Activated CD4-positive, alpha-beta T cell treated with anti-CD3 and anti-CD28 coated beads, Interleukin-2, amount 50 U/mL, for 48 hours (primary cell): ENCODE results near the gene RPS27L.
"Not testable (repeated sequence)": the region's sequence is repeated elsewhere in the genome, so short reads cannot be mapped to it uniquely, and the experiment has no call there.

ENCODE experiments used
- DNase-seq, 2 experiments: peaks; one replicate each; pipeline ENCODE4 v3.0.0-alpha.2; 2020

The RPS27L gene

DNA sequence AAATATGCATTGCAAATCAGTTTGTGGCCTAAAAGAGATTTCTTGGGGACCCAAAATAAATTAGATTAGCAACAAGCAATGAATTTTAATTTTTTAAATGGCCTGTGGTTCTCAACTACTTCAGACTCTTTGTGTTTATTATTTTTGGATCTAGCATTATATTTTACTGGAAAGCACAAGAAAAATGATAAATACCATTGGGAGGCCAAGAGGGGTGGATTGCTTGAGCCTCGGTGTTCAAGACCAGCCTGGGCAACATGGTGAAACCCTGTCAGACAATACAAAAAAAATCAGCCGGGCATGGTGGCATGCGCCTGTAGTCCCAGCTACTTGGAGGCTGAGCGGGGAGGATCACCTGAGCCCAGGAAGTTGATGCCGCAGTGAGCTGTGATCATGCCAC lies 22.0 kb downstream of the RPS27L start:
- no peak for DNase-seq

DNA sequence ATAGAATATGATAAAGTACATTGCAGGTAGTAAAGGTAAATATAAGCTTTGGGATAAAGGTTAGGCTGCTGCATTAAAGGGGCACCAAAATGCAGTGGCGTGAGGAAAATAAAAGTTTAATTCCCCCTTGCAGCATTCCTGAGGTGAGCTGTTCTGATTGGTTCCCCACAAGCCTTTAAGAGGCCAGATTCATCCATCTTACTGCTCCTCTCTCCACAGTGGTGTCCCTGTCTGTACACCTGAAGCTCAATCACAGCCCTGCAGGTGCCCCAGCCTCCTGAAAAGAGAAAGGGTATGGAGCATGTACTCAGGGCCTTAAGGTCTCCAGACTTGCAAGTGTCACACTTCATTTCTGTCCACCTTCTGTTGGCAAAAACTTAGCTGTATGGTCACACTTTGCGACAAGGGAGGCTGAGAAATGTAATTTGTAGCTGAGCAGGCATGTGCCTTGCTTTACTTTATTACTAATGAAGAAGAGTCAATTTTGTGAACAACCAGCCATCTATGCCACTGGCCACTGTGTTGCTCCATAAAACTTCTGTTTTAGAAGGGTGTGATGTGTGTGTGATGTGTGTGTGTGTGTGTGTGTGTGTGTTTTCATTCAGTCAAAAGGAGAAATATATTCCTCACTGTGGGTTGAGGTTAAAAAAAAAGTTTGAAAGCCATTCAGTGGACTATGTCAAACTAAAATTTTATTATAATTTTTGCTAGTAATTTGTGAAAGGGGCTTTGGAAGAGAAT lies 22.9 kb downstream of the RPS27L start:
- no peak for DNase-seq

DNA sequence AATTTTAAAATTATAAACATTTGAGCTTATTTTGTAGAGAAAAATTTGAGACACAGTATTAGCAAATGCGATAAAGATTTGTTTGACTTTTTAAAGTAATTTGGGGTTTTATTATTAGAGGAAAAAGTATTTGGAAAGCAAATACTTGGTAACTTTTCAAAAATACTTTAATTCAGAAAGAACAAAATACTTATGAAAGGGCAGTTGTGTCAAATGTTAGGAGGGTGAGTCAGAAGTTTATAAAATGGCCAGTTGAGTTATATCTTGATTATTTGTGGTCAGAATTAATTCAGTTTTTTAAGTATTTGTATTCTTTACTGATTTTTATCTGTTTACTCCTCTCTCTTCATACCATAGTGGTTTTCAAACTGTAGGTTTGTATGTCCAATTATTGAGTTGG lies 23.5 kb downstream of the RPS27L start:
- DNase-seq: no peak

DNA sequence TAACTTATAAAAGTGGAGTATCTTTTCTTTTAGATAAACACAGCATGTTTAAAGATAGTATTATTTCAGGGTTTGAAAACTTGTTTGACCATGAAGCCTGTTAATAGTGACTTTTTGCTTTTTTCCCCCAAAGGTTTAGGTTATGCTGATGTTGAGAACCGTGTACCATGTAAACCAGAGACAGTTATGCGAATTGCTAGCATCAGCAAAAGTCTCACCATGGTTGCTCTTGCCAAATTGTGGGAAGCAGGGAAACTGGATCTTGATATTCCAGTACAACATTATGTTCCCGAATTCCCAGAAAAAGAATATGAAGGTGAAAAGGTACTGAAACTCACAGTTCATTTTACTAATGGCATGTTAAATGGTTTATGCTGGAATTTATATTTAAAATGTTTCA lies 30.6 kb downstream of the RPS27L start:
- no peak for DNase-seq

DNA sequence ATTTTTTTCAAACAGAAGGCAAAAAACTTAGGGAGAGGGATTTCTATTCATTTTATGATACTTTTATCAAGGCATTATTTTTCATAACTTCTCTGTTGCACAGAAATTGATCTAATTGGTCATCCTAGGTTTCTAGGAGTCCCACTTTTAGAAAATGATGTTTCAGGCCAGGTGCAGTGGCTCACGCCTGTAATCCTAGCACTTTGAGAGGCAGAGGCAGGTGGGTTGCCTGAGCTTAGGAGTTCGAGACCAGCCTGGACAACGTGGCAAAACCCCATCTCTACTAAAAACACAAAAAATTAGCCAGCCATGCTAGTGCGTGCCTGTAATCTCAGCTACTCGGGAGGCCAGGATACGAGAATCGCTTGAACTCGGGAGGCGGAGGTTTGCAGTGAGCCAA lies 32.8 kb downstream of the RPS27L start:
- DNase-seq: no peak

DNA sequence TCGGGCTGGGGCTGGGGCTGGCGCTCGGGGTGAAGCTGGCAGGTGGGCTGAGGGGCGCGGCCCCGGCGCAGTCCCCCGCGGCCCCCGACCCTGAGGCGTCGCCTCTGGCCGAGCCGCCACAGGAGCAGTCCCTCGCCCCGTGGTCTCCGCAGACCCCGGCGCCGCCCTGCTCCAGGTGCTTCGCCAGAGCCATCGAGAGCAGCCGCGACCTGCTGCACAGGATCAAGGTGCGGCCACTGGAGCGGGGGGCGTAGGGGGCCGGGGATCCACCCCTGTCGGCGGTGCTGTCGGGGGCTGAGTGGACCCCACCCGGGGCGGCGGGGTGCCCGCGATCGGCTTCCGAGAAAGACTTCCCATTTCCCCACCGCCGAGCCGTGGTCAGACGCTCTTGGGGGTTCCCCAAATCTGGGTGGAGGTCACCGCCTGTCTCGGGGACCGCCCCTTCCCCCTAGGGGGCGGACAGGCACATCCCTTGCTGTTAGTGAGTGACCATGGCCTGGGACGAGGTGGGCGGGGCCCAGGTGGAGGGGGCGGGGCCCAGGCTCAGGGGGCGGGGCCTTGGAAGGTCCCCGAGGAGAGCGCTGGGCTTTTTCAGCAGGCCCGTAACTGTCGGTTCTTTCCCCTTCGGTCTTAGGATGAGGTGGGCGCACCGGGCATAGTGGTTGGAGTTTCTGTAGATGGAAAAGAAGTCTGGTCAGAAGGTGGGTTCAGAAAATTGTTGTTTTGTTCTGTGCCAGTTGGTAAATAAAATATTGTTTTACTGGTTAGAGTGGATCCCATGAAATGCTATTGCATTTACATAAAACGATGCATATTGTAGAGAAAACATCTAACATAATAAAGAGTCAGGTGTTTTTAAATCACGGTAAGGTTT lies 35.0 kb downstream of the RPS27L start:
- peak; percentile 84 to 88 for DNase-seq

DNA sequence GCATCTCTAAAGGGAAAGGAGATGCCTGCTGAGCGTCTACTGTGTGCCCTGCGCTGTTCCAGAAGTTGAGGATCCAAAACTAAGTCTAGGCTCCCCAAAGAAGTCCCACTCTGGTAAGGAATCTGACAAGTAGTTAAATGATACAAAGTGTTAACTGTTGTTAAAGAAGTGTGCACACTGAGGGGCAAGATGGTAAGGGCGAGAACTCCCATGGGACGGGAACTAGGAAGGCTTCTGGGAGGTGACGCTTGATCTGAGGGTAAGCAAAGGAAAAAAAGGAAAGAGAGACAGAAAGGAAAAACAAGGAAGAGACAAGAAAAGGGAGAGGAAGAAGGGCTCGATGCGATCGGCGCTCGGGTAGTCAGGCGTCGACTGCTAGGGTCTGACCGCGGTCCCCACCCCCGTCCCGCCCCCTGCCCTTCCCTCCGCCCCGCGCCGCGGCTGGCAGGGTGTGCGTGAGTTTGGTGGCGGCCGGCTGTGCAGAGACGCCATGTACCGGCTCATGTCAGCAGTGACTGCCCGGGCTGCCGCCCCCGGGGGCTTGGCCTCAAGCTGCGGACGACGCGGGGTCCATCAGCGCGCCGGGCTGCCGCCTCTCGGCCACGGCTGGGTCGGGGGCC lies 35.8 kb downstream of the RPS27L start, which contains the start of gene LACTB:
LACTB (plus strand) TSS at position 480 of the 620 bp plus-strand sequence; CDS start at position 491, 11 bp downstream.
- peak; percentile 79 to 83 for DNase-seq

DNA sequence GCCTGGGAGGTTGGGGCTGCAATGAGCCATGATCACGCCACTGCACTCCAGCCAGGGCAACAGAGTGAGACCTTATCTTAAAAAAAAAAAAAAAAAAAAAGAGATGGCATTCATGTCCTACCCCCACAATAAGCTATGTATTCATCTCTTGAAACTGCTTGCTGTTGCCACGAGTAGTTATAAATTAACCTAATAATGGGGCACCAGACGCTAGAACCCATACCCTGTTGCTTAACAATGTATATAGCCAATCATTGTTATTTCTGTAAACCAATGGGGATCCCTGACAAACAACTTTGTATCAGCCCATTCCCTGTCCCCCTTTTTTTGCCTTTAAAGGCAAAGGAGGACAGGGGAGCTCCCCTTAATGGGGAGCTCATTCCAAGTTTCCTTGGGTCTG lies 38.4 kb downstream of the RPS27L start:
- no peak for DNase-seq

DNA sequence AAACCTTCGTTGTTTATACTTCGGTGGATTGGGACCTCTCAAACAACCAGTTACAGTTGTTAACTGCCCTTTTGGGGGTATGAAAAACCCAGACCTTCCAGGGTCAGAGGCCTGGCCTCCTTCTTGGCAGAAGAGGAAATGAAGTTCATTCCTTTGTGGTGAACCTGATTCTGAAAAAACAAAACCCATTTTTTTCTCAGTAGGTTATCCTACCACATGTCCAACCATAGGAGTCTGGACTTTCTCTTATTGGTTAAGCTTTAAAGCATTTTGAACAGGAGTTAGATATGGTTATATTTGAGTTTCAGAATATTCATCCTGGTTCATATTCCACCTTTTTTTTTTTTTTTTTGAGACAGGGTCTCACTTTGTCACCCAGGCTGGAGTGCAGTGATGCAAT lies 42.8 kb downstream of the RPS27L start:
- DNase-seq: no peak

DNA sequence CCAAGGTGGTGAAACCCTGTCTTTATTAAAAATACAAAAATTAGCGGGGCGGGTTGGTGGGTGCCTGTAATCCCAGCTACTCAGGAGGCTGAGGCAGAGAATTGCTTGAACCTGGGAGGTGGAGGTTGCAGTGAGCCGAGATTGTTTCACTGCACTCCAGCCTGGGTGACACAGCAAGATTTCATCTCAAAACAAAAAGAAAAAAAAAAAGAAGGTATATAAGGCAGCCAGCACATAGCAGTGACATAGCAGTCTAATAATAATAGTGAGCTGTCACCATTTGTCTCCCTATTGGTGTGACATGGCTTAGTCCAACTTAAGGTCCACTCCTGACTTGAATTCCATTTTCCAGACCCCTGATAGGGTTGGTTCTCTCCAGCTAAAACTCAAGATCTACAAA lies 44.4 kb downstream of the RPS27L start:
- DNase-seq: no peak

DNA sequence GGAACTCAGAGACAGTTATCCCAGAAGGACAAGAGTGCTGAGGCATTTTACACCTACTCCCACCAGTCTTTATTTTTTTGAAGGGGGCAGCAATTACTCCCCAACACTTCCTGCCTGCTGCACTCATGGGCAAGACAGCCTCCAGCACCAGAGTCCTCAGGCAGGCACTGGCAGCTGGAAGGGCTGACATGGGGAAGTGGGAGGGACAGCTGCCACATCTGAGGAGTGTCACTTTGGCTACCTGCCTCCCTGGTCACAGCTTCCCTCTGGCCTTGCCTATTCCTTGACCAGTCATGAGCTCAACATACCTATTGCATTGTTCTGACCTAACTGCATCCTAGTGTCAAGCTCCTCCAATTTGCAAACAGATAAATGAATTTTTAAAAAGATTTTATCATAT lies 45.8 kb downstream of the RPS27L start:
- no peak for DNase-seq

DNA sequence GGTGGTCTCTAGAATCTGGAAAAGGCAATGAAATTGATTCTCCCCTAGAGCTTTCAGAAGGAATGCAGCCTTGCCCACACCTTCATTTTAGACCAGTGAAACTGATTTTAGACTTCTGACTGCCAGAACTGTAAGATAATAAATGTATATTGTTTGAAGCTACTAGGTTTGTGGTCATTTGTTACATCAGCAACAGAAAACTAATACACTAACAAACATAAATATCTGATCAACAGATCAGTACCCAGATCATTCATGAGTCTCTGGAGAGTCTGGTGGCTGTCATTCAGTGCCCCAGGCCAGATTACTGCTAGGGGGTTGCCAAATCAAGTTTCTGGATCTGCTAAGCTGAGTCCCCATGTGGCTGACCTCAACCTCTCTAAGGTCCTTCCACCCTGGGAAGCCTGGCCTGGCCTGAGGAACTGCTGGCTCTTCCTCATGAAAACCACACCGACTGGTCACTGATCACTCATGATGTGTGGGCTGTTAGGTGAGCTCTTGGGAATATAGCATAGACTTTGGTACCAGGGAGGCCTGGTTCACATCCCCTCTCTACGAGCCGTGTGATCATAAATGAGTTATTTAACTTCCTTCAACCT lies 46.8 kb downstream of the RPS27L start:
- DNase-seq: no peak

DNA sequence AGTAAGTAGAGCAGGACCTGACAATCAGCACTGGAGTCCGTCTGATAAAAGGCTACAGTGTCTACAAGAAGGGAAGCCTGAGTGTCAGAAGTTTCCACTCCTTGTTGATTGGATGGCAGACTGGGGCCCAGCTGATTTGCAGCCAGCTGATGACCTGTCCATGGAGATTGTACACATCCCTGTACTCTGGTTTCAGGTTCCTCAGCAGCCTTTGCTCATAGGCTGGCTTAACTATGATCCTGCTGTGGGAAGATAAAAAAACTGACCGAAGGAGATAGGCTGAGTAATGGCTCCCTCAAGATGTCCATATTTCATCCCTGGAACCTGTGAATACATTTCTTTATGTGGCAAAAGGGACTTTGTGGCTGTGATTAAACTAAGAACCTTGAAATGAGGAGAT lies 47.4 kb downstream of the RPS27L start:
- no peak for DNase-seq

DNA sequence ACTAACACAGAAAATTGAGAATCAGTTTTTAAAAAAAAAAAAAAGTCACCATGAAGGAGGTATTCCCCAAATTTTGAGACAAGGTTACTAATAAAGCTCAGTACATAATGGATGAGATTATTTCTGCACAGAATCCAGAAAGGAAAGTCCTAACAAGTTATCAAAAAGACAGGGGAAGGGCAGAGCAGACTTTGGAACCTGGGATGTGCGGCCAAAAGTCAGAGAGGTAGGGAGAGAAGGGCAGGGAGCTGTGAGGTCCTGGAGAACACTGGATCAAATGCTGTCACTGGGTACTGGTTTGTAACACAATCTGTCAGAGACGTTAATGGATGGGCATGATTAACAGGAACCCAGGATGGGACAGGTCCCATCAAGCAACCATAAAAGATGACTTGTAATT lies 47.8 kb downstream of the RPS27L start:
- no peak for DNase-seq

DNA sequence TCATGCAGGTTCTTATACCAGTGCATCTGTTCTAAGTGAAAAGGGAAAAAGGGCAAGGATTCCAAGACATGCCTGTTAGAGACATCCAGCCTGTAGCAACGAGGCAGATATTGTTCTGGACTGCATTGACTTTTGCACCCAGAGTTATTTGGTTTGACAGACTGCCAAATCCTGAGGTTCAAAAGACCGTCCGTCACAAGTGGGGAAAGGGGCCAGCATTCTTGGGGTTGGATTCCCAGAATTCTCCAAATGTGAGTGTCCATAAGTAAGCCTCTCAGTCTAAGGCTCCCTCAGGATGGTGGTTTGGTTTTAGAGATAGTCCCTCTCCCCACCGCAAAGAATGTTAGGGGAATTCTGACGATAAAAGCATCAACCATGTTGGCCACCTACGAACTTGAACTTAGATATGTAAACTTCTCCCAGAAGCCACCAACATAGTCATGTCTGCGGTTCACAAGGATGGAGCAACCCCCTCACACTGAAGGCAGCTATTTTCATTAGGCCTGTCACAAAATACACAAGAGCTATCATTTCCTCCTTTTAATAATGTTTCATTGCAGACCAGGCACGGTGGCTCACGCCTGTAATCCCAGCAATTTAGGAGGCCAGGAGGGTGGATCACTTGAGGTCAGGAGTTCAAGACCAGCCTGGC lies 49.3 kb downstream of the RPS27L start:
- DNase-seq: no peak

DNA sequence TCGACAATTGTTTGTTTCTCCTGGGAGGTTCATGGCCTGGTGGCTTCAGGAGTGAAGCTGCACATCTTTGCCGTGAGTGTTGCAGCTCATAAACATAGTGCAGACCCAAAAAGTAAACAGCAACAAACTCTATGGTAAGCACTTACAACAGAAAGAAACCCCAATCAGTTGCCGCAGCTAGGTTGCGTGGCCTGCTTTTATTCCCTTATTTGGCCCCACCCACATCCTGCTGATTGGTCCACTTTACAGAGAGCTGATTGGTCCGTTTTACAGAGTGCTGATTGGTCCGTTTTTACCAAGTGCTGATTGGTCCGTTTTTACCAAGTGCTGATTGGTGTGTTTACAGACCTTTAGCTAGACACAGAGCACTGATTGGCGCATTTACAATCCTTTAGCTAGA lies 51.9 kb downstream of the RPS27L start:
- not testable (repeated sequence) for DNase-seq

DNA sequence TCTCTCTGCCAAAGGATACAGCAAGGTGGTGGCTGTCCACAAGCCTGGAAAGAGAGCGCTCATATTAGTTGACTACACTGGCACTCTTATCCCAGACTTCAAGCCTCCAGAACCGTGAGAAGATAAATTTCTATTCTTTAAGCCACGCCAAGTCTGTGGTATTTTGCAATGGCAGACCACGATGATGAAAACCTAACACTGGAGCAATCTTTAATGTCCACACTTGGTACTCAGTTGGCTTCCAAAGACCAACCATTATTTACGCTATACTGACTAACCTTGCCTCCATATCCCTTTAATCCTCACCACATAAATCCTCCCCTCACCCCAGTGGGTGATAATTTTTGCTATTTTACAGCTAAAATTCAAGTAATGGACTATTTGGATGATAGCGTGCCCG lies 52.5 kb downstream of the RPS27L start:
- DNase-seq: no peak

DNA sequence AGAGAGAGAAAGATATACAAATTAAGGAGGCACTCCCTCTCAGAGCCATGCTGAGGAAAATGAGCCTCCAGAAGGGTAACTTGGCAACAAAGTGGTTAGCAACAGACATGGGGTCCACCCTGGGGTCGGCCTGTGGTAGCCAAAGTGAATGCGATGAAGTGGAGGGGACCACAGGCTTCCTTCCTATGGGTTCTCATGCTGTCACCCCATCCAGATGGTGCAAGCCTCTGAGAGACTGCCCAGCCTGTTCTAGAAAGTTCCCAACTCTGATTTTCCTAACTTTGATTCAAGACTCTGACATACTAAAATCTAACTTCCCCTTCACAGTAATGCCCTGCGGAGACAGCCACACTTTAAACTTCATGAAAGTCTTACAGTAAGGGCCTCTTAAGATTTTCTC lies 53.9 kb downstream of the RPS27L start:
- DNase-seq: no peak

DNA sequence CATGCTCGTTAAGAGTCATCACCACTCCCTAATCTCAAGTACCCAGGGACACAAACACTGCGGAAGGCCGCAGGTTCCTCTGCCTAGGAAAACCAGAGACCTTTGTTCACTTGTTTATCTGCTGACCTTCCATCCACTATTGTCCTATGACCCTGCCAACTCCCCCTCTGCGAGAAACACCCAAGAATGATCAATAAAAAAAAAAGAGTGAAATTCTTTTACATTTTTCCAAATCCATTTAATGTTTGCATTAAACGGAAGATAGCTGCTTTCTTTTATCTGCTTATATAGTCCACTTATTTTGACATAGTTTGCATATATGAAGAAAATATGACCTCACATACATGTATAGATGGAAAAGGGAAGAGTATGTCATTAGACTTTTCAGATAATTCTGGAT lies 57.7 kb downstream of the RPS27L start:
- DNase-seq: not testable (repeated sequence)

DNA sequence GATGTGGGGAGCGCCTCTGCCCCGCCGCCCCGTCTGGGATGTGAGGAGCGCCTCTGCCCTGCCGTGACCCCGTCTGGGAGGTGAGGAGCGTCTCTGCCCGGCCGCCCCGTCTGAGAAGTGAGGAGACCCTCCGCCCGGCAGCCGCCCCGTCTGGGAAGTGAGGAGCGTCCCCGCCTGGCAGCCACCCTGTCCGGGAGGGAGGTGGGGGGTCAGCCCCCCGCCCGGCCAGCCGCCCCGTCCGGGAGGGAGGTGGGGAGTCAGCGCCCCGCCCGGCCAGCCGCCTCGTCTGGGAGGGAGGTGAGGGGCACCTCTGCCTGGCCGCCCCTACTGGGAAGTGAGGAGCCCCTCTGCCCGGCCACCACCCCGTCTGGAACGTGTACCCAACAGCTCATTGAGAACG lies 58.4 kb downstream of the RPS27L start:
- not testable (repeated sequence) for DNase-seq
